CD4-positive, alpha-beta memory T cell (primary cell): Measurements from ENCODE around the gene EMC9. TPM values are rescaled to one million over a fixed set of nuclear protein-coding genes. Genes with fewer than 3 reads are reported as not detected.

Experiments
- CTCF ChIA-PET: fragments of 350-600 bp; sonication (Branson Sonifier 250); formaldehyde crosslinking; loops from one replicate; lab custom pipeline; 2021; ENCODE audit warnings: inconsistent platforms; ENCODE audit not compliant: partially characterized antibody; lab: Charles Lee
- POLR2A ChIA-PET: fragments of 350-600 bp; sonication (Branson Sonifier 250); formaldehyde crosslinking; loops from one replicate; lab custom pipeline; 2021; ENCODE audit not compliant: partially characterized antibody; lab: Charles Lee
- DNase-seq, 5 donors: peaks; one replicate each; pipeline versions ENCODE4 v3.0.0 to v3.0.0-alpha.2; 2020 to 2022; ENCODE audit warnings: mixed read lengths in 1 of 5
- H3K27ac ChIP-seq: one replicate; pipeline ENCODE4 v1.7.0; 2013; ENCODE audit warnings: low read depth, low read length
- H3K27me3 ChIP-seq: 2 replicates; pipeline ENCODE4 v1.7.0; 2013; ENCODE audit warnings: mild to moderate bottlenecking, low read length, moderate library complexity; ENCODE audit not compliant: insufficient read depth
- H3K36me3 ChIP-seq: 2 replicates; pipeline ENCODE4 v1.7.0; 2013; ENCODE audit warnings: mild to moderate bottlenecking, low read length, moderate library complexity; ENCODE audit not compliant: insufficient read depth
- H3K4me1 ChIP-seq: 2 replicates; pipeline ENCODE4 v1.7.0; 2013; ENCODE audit warnings: mild to moderate bottlenecking, low read length, moderate library complexity; ENCODE audit not compliant: insufficient read depth
- H3K4me3 ChIP-seq, 2 donors: one replicate each; pipeline ENCODE4 v1.7.0; 2013; ENCODE audit warnings: low read length in 2 of 2, mild to moderate bottlenecking in 1 of 2
- H3K9me3 ChIP-seq, 2 donors: one replicate each; pipeline ENCODE4 v1.7.0; 2013; ENCODE audit warnings: low read length in 2 of 2, control low read depth in 1 of 2; ENCODE audit not compliant: control insufficient read depth in 1 of 2
- H3K27ac Mint-ChIP-seq, 7 donors: one replicate each; pipeline ENCODE4 v1.8.0; 2020 to 2021; ENCODE audit warnings: mixed read lengths in 7 of 7, mild to moderate bottlenecking in 6 of 7, inconsistent platforms in 3 of 7, moderate library complexity in 3 of 7
- H3K27me3 Mint-ChIP-seq, 2 donors: one replicate each; pipeline ENCODE4 v1.8.0; 2020 to 2021; ENCODE audit warnings: mixed read lengths in 2 of 2
- H3K36me3 Mint-ChIP-seq, 2 donors: one replicate each; pipeline ENCODE4 v1.8.0; 2020 to 2021; ENCODE audit warnings: mixed read lengths in 2 of 2, inconsistent platforms in 1 of 2, mild to moderate bottlenecking in 1 of 2
- H3K4me1 Mint-ChIP-seq, 4 donors: one replicate each; pipeline ENCODE4 v1.8.0; 2020 to 2021; ENCODE audit warnings: mixed read lengths in 4 of 4, mild to moderate bottlenecking in 1 of 4
- H3K4me3 Mint-ChIP-seq, 8 donors: one replicate each; pipeline ENCODE4 v1.8.0; 2020 to 2021; ENCODE audit warnings: mixed read lengths in 8 of 8, mild to moderate bottlenecking in 7 of 8, moderate library complexity in 6 of 8, inconsistent platforms in 3 of 8
- H3K9me3 Mint-ChIP-seq, 8 donors: one replicate each; pipeline ENCODE4 v1.8.0; 2020 to 2021; ENCODE audit warnings: mixed read lengths in 8 of 8, mild to moderate bottlenecking in 5 of 8, inconsistent platforms in 3 of 8, moderate library complexity in 1 of 8
- intact Hi-C: fragments of 100-400 bp; cut with micrococcal nuclease; formaldehyde crosslinking; loops from one replicate; pipeline ENCODE4 v1.15.1; 2023
- polyA plus RNA-seq, 2 donors: library from polyadenylated mRNA; unstranded; fragments of 300-500 nt; fragmentation: Illumina TruSeq; gene quantifications; one replicate each; pipeline ENCODE4 v1.2.3, GENCODE V29; 2021
- total RNA-seq, 2 experiments: library from RNA; stranded (reverse); gene quantifications; one replicate each; pipeline ENCODE4 v1.2.3, GENCODE V29; 2021

Gene EMC9
- total and polyA plus RNA-seq, 4 experiments from 2014 or later, result 11.4 to 33.9 (median 23.3) TPM

DNA sequence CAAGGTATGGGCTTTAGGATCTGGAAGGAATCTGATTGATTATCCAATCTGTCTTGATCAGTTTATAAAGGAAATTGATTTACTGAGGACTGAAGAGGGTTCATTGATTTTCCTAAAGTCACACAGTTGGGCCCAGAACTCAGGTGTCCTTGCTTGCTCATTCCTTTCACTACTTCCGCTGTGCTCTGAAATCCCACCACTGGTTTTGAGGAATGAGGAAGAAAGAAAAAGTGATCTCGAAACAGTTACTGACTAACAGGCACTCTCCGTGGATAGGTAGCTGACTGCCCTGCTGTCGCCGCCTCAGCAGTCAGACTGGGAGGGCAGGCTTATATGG is 11.0 kb downstream of the EMC9 start, which contains the start of gene FITM1:
FITM1 (plus strand) TSS at position 280 of the 337 bp plus-strand sequence. CDS start 905 bp downstream, outside the sequence.
- H3K36me3 Mint-ChIP-seq, result peaks cover under 1% of the 10 kb centered on the region in 2 donors
- CTCF ChIA-PET, result interaction anchor here (0.9 kb wide), 1 partner anchor 31 kb away, joined by 3 read pairs; the partner anchor contains the start of gene IRF9
- no peak for DNase-seq
- Histone ChIP-seq H3K27me3 (no peaks in the 10 kb centered on the region), H3K27ac (no peak within 1 kb of the TSS), H3K4me3 (no peak within 1 kb of the TSS), H3K36me3 (no peaks in the 10 kb centered on the region), H3K4me1 (peaks cover 21% of the 10 kb centered on the region), H3K9me3 (no peaks in the 10 kb centered on the region)
- peak within 1 kb of the TSS in 2 of 8 donors; percentile 10 to 48 for H3K4me3 Mint-ChIP-seq
- H3K27me3 Mint-ChIP-seq, result no peaks in the 10 kb centered on the region
- intact Hi-C loops, result no loop called here
- peaks cover 18 to 30% (median 23%) of the 10 kb centered on the region in 4 donors for H3K4me1 Mint-ChIP-seq
- POLR2A ChIA-PET, result interaction anchor here (16.1 kb wide), 1 partner anchor 13 kb away, joined by 347 read pairs; the partner anchor contains the start of genes DCAF11 and NRL
- H3K27ac Mint-ChIP-seq, result peak within 1 kb of the TSS in 6 of 7 donors; percentile 54 to 85 (median 70)
- H3K9me3 Mint-ChIP-seq, result peaks cover 0 to 2% (median 0%) of the 10 kb centered on the region in 8 donors

DNA sequence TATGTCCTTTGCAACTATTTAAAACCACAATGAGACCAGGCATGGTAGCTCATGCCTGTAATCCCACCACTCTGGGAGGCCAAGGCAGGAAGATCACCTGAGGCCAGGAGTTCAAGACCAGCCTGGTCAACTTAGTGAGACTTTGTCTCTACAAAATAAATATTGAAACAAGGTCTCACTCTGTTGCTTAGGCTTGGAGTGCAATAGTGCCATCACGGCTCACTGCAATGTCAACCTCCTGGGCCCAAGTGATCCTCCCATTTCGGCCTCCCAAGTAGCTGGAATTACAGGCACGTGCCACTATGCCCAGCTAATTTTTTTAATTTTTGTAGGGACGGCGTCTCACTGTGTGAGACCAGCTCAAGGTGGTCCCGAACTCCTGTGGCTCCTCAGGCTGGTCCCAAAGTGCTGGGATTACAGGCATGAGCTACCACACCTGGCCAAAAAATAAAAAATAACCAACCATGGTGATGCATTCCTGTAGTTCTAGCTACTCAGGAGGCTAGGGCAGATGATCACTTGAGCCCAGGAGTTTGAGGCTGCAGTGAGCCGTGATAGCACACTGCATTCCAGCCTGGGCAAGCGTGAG is 11.9 kb downstream of the EMC9 start:
- no peak overlapping the region for H3K27ac ChIP-seq
- H3K27me3 ChIP-seq, result no peaks in the 10 kb centered on the region
- Mint-ChIP-seq H3K4me1 (peaks cover 16 to 26% (median 18%) of the 10 kb centered on the region in 4 donors), H3K27ac (no peak overlapping the region), H3K9me3 (peaks cover 0 to 2% (median 0%) of the 10 kb centered on the region in 8 donors), H3K27me3 (no peaks in the 10 kb centered on the region), H3K36me3 (peaks cover 3% of the 10 kb centered on the region in 2 donors), H3K4me3 (no peak overlapping the region)
- no peak overlapping the region for H3K4me3 ChIP-seq
- H3K9me3 ChIP-seq, result no peaks in the 10 kb centered on the region
- intact Hi-C loops, result no loop called here
- POLR2A ChIA-PET, result interaction anchor here (16.1 kb wide), 1 partner anchor 12 kb away, joined by 347 read pairs; the partner anchor contains the start of genes DCAF11 and NRL
- no peak for DNase-seq
- CTCF ChIA-PET, result interaction anchor here (0.6 to 0.9 kb wide), 2 partner anchors 32 to 68 kb away, joined by 3 read pairs; partner anchors contain the start of gene IRF9
- peaks cover 17% of the 10 kb centered on the region for H3K4me1 ChIP-seq
- H3K36me3 ChIP-seq, result no peaks in the 10 kb centered on the region

DNA sequence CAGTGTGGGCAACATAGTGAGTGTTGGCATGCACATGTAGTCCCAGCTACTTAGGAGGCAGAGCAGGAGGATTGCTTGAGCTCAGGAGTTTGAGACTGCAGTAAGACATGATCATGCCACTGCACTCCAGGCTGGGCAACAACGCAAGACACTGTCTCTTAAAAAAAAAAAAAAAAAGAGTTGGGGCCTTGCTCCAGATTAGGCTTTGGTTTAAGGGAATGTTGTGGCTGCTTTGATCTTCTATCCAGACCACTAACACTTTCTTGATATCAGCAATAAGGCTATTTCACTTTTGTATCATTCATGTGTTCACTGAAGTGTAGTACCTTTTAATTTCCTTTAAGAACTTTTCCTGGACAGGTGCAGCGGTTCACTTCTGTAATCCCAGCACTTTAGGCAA is 13.7 kb downstream of the EMC9 start:
- Histone ChIP-seq H3K36me3 (peaks cover 14% of the 10 kb centered on the region), H3K9me3 (no peaks in the 10 kb centered on the region), H3K4me3 (no peak overlapping the region), H3K4me1 (peaks cover 11% of the 10 kb centered on the region), H3K27me3 (no peaks in the 10 kb centered on the region), H3K27ac (no peak overlapping the region)
- no peaks in the 10 kb centered on the region for H3K27me3 Mint-ChIP-seq
- H3K4me1 Mint-ChIP-seq, result peaks cover 10 to 20% (median 13%) of the 10 kb centered on the region in 4 donors
- DNase-seq, result no peak
- peaks cover 15 to 18% of the 10 kb centered on the region in 2 donors for H3K36me3 Mint-ChIP-seq
- peak overlapping the region in 1 of 7 donors; percentile 29 for H3K27ac Mint-ChIP-seq
- intact Hi-C loops, result no loop called here
- POLR2A ChIA-PET, result interaction anchor here (1.1 to 16.1 kb wide), 4 partner anchors 8 to 20 kb away, joined by 3 to 347 read pairs (median 8); partner anchors contain the start of genes DCAF11, EMC9, NRL and PSME1
- no peak overlapping the region for H3K4me3 Mint-ChIP-seq
- peaks cover 0 to 2% (median 0%) of the 10 kb centered on the region in 8 donors for H3K9me3 Mint-ChIP-seq
- CTCF ChIA-PET, result interaction anchor here (0.9 kb wide), 1 partner anchor 11 kb away, joined by 7 read pairs; no protein-coding TSS in a partner anchor

DNA sequence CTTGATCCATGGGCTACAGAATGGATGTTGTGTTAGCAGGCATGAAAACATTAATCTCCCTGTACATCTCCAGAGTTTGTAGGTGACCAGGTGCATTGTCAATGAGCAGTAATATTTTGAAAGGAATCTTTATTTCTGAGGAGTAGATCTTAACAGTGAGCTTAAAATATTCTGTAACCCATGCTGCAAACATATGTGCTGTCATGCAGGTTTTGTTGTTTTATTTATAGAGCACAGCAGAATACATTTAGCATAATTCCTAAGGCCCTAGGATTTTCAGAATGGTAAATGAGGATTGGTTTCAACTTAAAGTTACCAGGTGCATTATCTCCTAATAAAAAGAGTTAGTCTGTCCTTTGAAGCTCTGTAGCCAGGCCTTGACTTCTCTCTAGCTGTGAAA is 14.5 kb downstream of the EMC9 start:
- POLR2A ChIA-PET, result interaction anchor here (1.1 to 16.1 kb wide), 4 partner anchors 9 to 20 kb away, joined by 3 to 347 read pairs (median 8); partner anchors contain the start of genes DCAF11, EMC9, NRL and PSME1
- DNase-seq, result no peak
- Mint-ChIP-seq H3K9me3 (no peaks in the 10 kb centered on the region), H3K36me3 (peaks cover 20 to 21% of the 10 kb centered on the region in 2 donors), H3K27me3 (no peaks in the 10 kb centered on the region), H3K4me3 (no peak overlapping the region), H3K27ac (peak overlapping the region in 1 of 7 donors; percentile 57), H3K4me1 (peaks cover 3 to 13% (median 8%) of the 10 kb centered on the region in 4 donors)
- Histone ChIP-seq H3K9me3 (no peaks in the 10 kb centered on the region), H3K36me3 (peaks cover 19% of the 10 kb centered on the region), H3K27me3 (no peaks in the 10 kb centered on the region), H3K27ac (no peak overlapping the region), H3K4me1 (peaks cover 4% of the 10 kb centered on the region), H3K4me3 (no peak overlapping the region)
- intact Hi-C loops, result no loop called here
- CTCF ChIA-PET, result interaction anchor here (0.9 to 3.7 kb wide), 3 partner anchors 11 to 74 kb away, joined by 3 to 14 read pairs (median 7); no protein-coding TSS in a partner anchor

DNA sequence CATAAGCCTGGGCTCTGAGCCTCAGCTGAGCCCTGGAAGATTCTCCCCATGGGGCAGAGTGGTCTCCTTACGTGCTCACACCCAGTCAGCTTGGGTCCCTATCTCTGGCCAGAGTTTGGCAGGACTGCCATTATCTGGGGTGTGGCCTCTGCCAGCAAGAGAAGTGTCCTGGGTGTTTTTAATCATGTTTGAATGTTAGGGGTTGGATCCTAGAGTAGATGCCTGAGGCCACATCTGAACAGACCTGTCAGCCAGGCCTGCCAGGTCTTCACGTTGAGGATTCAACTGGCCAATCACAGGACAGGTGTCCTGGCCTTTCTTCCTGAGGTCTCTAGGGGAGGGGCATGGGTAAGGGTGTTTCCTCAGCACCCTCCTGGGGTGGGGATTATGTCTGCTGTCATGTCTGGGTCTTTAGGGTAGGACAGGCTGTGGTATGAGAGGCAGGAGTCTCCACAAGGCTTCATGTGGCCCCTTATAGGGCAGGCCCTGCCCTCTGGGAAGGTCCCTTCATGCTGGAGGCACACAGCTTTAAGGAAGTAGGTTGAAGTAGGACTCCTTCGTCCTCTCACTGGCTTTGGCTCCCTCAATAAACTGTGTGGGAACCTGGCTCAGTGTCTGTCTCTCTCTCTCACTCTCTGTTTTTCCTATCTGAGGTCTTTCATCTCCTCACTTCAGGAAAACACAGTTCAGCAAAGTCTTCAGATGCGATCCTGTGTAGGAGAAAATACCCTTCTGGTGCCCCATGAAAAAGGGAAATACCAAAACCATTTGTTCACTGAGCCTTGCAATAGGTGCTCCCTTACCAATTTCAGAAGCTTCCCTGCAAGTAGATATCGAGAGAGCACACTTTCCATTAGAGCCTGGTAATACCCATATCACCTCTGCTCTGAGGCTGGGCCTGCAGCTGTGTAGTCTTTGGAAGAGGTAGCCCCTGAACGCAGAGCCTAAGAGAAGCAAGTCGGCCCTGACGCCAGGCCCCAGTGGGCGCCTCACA is 17.7 kb downstream of the EMC9 start:
- Mint-ChIP-seq H3K4me1 (peaks cover 2 to 6% (median 4%) of the 10 kb centered on the region in 4 donors), H3K27ac (peak overlapping the region in 5 of 7 donors; percentile 9 to 61 (median 51)), H3K36me3 (peaks cover 43 to 44% of the 10 kb centered on the region in 2 donors), H3K27me3 (no peaks in the 10 kb centered on the region), H3K4me3 (no peak overlapping the region), H3K9me3 (no peaks in the 10 kb centered on the region)
- Histone ChIP-seq H3K36me3 (peaks cover 47% of the 10 kb centered on the region), H3K27me3 (no peaks in the 10 kb centered on the region), H3K9me3 (no peaks in the 10 kb centered on the region), H3K4me3 (no peak overlapping the region), H3K27ac (no peak overlapping the region), H3K4me1 (no peaks in the 10 kb centered on the region)
- CTCF ChIA-PET, result interaction anchor here (1.3 to 3.7 kb wide), 3 partner anchors 13 to 184 kb away, joined by 4 to 14 read pairs (median 6); partner anchors contain the start of genes CIDEB and PSME1
- intact Hi-C loops, result no loop called here
- POLR2A ChIA-PET, result interaction anchor here (1.3 to 1.6 kb wide), 3 partner anchors 9 to 12 kb away, joined by 4 to 5 read pairs (median 4); partner anchors contain the start of gene PSME1
- DNase-seq, result no peak

DNA sequence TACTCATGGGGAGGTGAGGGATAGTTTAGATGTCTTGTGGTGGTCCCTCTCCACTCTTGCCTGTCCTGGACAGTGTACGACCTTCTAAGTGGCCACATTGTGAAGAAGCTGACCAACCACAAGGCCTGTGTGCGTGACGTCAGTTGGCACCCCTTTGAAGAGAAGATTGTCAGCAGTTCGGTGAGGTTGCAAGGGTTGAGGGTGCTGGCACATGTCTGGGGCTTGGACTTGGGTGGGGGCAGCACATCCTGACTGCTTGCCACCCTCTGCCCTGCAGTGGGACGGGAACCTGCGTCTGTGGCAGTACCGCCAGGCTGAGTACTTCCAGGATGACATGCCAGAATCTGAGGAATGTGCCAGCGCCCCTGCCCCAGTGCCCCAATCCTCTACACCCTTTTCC is 18.5 kb downstream of the EMC9 start:
- Histone ChIP-seq H3K27ac (no peak overlapping the region), H3K27me3 (no peaks in the 10 kb centered on the region), H3K36me3 (peaks cover 55% of the 10 kb centered on the region), H3K4me1 (no peaks in the 10 kb centered on the region), H3K4me3 (no peak overlapping the region), H3K9me3 (no peaks in the 10 kb centered on the region)
- Mint-ChIP-seq H3K9me3 (no peaks in the 10 kb centered on the region), H3K36me3 (peaks cover 51% of the 10 kb centered on the region in 2 donors), H3K4me1 (peaks cover 4 to 12% (median 7%) of the 10 kb centered on the region in 4 donors), H3K4me3 (no peak overlapping the region), H3K27me3 (no peaks in the 10 kb centered on the region), H3K27ac (peak overlapping the region in 2 of 7 donors; percentile 44 to 48)
- intact Hi-C loops, result no loop called here
- POLR2A ChIA-PET, result no interaction called here
- no peak for DNase-seq
- CTCF ChIA-PET, result no interaction called here
